ENCODE measurements around the gene MRGPRD.

- TF ChIP-seq NR2F2 (IDR thresholded peaks at IDR 0.05) (no peak), CTCF (IDR thresholded peaks at IDR 0.05; ENCODE audit: low read depth, low read length, missing input control) (no peak), GABPA (IDR thresholded peaks at IDR 0.05 in 1 of 2, conservative IDR thresholded peaks at IDR 0.05 in 1 of 2) (no peak), FOXA1 (IDR thresholded peaks at IDR 0.05) (no peak), MAX (IDR thresholded peaks at IDR 0.05) (no peak), RAD21 (IDR thresholded peaks at IDR 0.05) (no peak), TAF1 (conservative IDR thresholded peaks at IDR 0.05) (no peak), REST (IDR thresholded peaks at IDR 0.05) (no peak), SP1 (IDR thresholded peaks at IDR 0.05) (no peak)
Measured at GRCh38 chr11:69002110-69002569, 21.4 kb upstream of the MRGPRD start.
